HCT116 (cell line): ENCODE data around the gene PRKX.

Experiments used
- CEBPB ChIP-seq: IDR thresholded peaks from 2 replicates; pipeline ENCODE4 v1.6.1; 2012; ENCODE audit warnings: low read depth
- EZH2phosphoT487 ChIP-seq: fragments of 200-600 bp; IDR thresholded peaks from 2 replicates; pipeline ENCODE4 v1.6.1; 2018; ENCODE audit warnings: antibody characterized with exemption, borderline replicate concordance
- RAD21 ChIP-seq: IDR thresholded peaks from 2 replicates; pipeline ENCODE4 v1.6.1; 2012; ENCODE audit warnings: low read depth, mild to moderate bottlenecking
- SP1 ChIP-seq: IDR thresholded peaks from 2 replicates; pipeline ENCODE4 v1.6.1; 2012; ENCODE audit warnings: low read depth
- TF ChIP-seq, protein P1 (sequence below), 3 experiments: fragments of 200-600 bp in 1 of 3; sonication (generic) in 1 of 3; IDR thresholded peaks in 2 of 3; conservative IDR thresholded peaks in 1 of 3; 2 replicates each; pipeline ENCODE4 v1.5.1; 2012 to 2017; ENCODE audit warnings: low read depth in 2 of 3, low read length in 2 of 3, antibody characterized with exemption in 1 of 3, borderline replicate concordance in 1 of 3, control low read depth in 1 of 3, mild to moderate bottlenecking in 1 of 3, mixed read lengths in 1 of 3, mixed run types in 1 of 3, moderate library complexity in 1 of 3; ENCODE audit not compliant: insufficient read depth in 1 of 3
- TF ChIP-seq, protein P2 (sequence below): IDR thresholded peaks from 2 replicates; pipeline ENCODE4 v1.6.1; 2012
- TF ChIP-seq, protein P3 (sequence below): IDR thresholded peaks from 2 replicates; pipeline ENCODE4 v1.6.1; 2012

DNA sequence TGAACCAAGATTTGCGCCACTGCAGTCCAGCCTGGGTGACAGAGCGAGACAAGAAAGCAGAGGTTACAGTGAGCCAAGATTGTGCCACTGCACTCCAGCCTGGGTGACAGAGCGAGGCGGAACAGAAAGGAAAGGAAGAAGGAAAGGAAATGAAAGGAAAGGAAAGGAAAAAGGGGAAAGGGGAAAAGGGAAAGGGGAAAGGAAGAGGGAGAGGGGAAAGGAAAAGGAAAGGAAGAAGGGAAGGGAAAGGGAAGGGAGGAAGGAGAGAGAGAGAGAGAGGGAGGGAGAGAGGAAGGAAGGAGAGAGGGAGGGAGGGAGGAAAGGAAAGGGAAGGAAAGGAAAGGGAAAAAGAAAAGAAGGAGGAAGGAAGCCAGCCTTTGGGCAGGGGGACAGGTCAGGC is 76.6 kb downstream of the PRKX start:
- TF ChIP-seq CEBPB, result no peak
- TF ChIP-seq RAD21, result no peak
- TF ChIP-seq SP1, result no peak
- TF ChIP-seq, protein P1, sequence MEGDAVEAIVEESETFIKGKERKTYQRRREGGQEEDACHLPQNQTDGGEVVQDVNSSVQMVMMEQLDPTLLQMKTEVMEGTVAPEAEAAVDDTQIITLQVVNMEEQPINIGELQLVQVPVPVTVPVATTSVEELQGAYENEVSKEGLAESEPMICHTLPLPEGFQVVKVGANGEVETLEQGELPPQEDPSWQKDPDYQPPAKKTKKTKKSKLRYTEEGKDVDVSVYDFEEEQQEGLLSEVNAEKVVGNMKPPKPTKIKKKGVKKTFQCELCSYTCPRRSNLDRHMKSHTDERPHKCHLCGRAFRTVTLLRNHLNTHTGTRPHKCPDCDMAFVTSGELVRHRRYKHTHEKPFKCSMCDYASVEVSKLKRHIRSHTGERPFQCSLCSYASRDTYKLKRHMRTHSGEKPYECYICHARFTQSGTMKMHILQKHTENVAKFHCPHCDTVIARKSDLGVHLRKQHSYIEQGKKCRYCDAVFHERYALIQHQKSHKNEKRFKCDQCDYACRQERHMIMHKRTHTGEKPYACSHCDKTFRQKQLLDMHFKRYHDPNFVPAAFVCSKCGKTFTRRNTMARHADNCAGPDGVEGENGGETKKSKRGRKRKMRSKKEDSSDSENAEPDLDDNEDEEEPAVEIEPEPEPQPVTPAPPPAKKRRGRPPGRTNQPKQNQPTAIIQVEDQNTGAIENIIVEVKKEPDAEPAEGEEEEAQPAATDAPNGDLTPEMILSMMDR (IDR thresholded peaks at IDR 0.05 in 2 of 3, conservative IDR thresholded peaks at IDR 0.05 in 1 of 3; ENCODE audit: borderline replicate concordance in 1 of 3, insufficient read depth in 1 of 3, low read depth in 2 of 3, low read length in 2 of 3), result no peak
- TF ChIP-seq EZH2phosphoT487, result no peak
- TF ChIP-seq, protein P2, sequence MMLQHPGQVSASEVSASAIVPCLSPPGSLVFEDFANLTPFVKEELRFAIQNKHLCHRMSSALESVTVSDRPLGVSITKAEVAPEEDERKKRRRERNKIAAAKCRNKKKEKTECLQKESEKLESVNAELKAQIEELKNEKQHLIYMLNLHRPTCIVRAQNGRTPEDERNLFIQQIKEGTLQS, result no peak
- TF ChIP-seq, protein P3, sequence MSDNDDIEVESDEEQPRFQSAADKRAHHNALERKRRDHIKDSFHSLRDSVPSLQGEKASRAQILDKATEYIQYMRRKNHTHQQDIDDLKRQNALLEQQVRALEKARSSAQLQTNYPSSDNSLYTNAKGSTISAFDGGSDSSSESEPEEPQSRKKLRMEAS, result no peak
